Measurements from ENCODE around the gene RND2. TPM values are rescaled to one million over a fixed set of nuclear protein-coding genes. Genes with fewer than 3 reads are reported as not detected.

The RND2 gene
- total and polyA plus RNA-seq, 2 of the 13 experiments (the other 11 are each of a cell fraction or from before 2014, with no cell fraction given): 0.05 to 0.11 TPM

- TF ChIP-seq ZNF609 (CRISPR knock-in tag; IDR thresholded peaks at IDR 0.05; ENCODE audit: borderline replicate concordance) (0 out of 2 replicates have a peak, but pooled peaks have one; percentile 20), ZNF577 (CRISPR knock-in tag; IDR thresholded peaks at IDR 0.05; ENCODE audit: borderline replicate concordance, low read depth) (no peak), GTF2F1 (IDR thresholded peaks at IDR 0.05; ENCODE audit: low read length) (no peak), TOPORS (CRISPR knock-in tag; IDR thresholded peaks at IDR 0.05) (no peak), SOX6 (IDR thresholded peaks at IDR 0.05) (no peak), SOX6 (CRISPR knock-in tag; IDR thresholded peaks at IDR 0.05) (no peak; the same call in 1 of the 2 replicates), ZNF484 (CRISPR knock-in tag; IDR thresholded peaks at IDR 0.05; ENCODE audit: borderline replicate concordance, low read depth) (no peak), ZBTB26 (CRISPR knock-in tag; IDR thresholded peaks at IDR 0.05; ENCODE audit: borderline replicate concordance) (no peak; the same call in none of the 2 replicates), ZXDC (CRISPR knock-in tag; IDR thresholded peaks at IDR 0.05) (no peak), DRAP1 (CRISPR knock-in tag; IDR thresholded peaks at IDR 0.05) (peak; percentile 65), SP1 (IDR thresholded peaks at IDR 0.05) (no peak), SP1 (CRISPR knock-in tag; IDR thresholded peaks at IDR 0.05) (peak; percentile 75; the same call in 1 of the 2 replicates), FOSL1 (CRISPR knock-in tag; IDR thresholded peaks at IDR 0.05; ENCODE audit: borderline replicate concordance) (no peak), NFYB (CRISPR knock-in tag; IDR thresholded peaks at IDR 0.05) (no peak), MBD4 (IDR thresholded peaks at IDR 0.05; ENCODE audit: borderline replicate concordance, low read length) (no peak), ELF4 (CRISPR knock-in tag; IDR thresholded peaks at IDR 0.05; ENCODE audit: borderline replicate concordance) (no peak; the same call in 1 of the 2 replicates), SNAPC5 (CRISPR knock-in tag; IDR thresholded peaks at IDR 0.05; ENCODE audit: borderline replicate concordance) (no peak), ZNF468 (CRISPR knock-in tag; IDR thresholded peaks at IDR 0.05) (peak; percentile 83; the same call in 1 of the 2 replicates), BRD4 (CRISPR knock-in tag; IDR thresholded peaks at IDR 0.05) (peak; percentile 71), ATF3 (CRISPR knock-in tag; IDR thresholded peaks at IDR 0.05) (no peak), ZNF296 (CRISPR knock-in tag; conservative IDR thresholded peaks at IDR 0.05) (no peak), ZFP37 (CRISPR knock-in tag; IDR thresholded peaks at IDR 0.05; ENCODE audit: borderline replicate concordance) (0 out of 2 replicates have a peak, but pooled peaks have one; percentile 21)
Measured at GRCh38 chr17:42980274-42980765, 44.7 kb upstream of the RND2 start, which contains the start of gene RUNDC1 (continued).

Data from HepG2 (cell line).